ENCODE measurements around the gene PRDM11. TPM values are rescaled to one million over a fixed set of nuclear protein-coding genes. Genes with fewer than 3 reads are reported as not detected.

The PRDM11 gene
- total and polyA plus RNA-seq, 4 donors: 0.64 to 6.9 (median 2.8) TPM

DNA sequence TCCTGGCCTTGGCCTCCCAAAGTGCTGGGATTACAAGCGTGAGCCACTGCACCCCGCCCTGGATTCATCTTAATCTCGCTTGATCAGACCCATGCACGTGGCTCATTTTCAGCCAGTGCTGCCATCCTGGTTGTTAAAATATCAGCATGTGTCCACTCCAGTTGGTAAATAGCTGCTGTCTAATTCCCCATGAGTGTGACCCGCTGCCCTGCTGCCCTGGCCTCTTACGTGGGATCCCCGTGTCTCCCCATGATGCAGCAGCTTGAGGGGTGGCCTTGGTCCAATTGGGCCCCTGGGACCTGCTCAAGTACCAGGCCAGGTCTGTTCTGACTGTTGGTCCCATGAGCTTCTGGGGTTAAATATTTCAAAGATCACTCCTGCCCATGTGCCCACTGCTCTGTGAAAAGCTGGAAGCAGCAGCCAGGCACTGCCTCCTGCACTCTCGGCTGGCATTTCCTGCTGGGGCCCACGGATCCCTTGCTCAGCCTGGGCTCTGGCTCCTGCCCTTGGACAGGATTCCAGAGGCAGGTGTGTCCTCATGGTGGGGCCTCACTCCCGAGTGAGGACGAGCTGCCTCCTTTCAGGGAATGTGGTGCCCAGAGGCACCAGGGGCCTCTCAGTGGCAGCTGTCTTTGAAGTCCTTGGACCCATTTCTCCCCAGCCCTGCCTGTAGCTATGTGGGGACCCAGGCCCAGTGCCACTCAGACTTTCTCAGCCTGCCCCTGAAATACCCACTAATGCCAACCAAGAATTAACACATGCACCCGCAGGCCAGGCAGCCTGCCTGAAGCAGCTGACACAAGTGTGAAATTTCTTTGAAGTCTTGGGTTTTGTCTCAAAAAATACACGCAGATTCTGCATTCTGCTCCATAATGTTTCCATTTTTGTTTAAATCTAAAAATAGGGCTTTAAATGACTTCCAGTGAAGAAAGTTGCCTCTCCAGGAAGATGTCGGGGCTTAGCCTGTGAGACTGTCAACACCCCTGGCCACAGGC is 38.1 kb upstream of the PRDM11 start:
- H3K9me3 ChIP-seq (ENCODE audit: control insufficient read depth in 4 of 4, low read length in 3 of 4): no peaks in the 10 kb centered on the region
- 82% methylated on average over 14 of the region's 14 CpGs for WGBS
- no peak overlapping the region for H3K4me3 ChIP-seq (ENCODE audit: low read depth in 1 of 3, low read length in 3 of 3)
- TF ChIP-seq EGR1 (IDR thresholded peaks at IDR 0.05; ENCODE audit: low read depth in 2 of 2) (no peak), GABPA (IDR thresholded peaks at IDR 0.05 in 1 of 2, conservative IDR thresholded peaks at IDR 0.05 in 1 of 2) (no peak), CTCF (IDR thresholded peaks at IDR 0.05; ENCODE audit: low read depth, low read length, missing input control) (no peak), HNF4A (conservative IDR thresholded peaks at IDR 0.05) (no peak), TAF1 (conservative IDR thresholded peaks at IDR 0.05) (no peak), ATF3 (IDR thresholded peaks at IDR 0.05) (no peak), FOXA1 (IDR thresholded peaks at IDR 0.05) (no peak), HNF4G (IDR thresholded peaks at IDR 0.05) (no peak), YY1 (IDR thresholded peaks at IDR 0.05) (no peak)
- no peak overlapping the region for H3K9ac ChIP-seq (ENCODE audit: low read depth in 1 of 2, low read length in 2 of 2)
- H3K27me3 ChIP-seq (ENCODE audit: control insufficient read depth in 4 of 4, insufficient read depth in 4 of 4, low read length in 3 of 4): no peaks in the 10 kb centered on the region
- H3K36me3 ChIP-seq (ENCODE audit: control insufficient read depth in 4 of 4, insufficient read depth in 3 of 4, low read depth in 1 of 4, low read length in 3 of 4): no peaks in the 10 kb centered on the region
- no peaks in the 10 kb centered on the region for H3K4me1 ChIP-seq (ENCODE audit: control insufficient read depth in 4 of 4, insufficient read depth in 4 of 4, low read length in 3 of 4)
- H3K27ac ChIP-seq (ENCODE audit: low read depth in 1 of 2, low read length in 2 of 2): no peak overlapping the region
- no peak for DNase-seq (ENCODE audit: low spot score)

DNA sequence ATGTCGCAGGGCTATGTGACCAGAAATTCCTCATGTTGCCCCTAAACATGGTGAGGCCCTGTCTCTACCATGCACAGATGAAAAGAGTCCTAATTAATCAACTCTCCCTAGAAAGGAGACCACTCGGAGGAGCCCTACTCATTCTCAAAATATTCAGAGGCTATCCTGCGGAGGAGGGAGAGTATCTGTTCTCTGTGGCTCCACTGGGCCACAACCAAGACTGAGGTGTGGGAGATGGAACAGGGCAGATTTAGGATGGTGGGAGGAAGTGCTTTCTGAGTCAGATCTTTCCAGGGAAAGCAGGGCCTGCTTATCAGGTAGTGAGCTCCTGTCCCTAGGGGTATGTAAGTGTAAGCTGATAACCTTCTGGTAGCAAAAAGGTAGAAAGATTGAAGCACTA is 37.0 kb upstream of the PRDM11 start:
- Histone ChIP-seq H3K9me3 (ENCODE audit: control insufficient read depth in 4 of 4, low read length in 3 of 4) (no peaks in the 10 kb centered on the region), H3K9ac (ENCODE audit: low read depth in 1 of 2, low read length in 2 of 2) (no peak overlapping the region), H3K36me3 (ENCODE audit: control insufficient read depth in 4 of 4, insufficient read depth in 3 of 4, low read depth in 1 of 4, low read length in 3 of 4) (no peaks in the 10 kb centered on the region), H3K27ac (ENCODE audit: low read depth in 1 of 2, low read length in 2 of 2) (no peak overlapping the region), H3K4me1 (ENCODE audit: control insufficient read depth in 4 of 4, insufficient read depth in 4 of 4, low read length in 3 of 4) (no peaks in the 10 kb centered on the region), H3K4me3 (ENCODE audit: low read depth in 1 of 3, low read length in 3 of 3) (no peak overlapping the region), H3K27me3 (ENCODE audit: control insufficient read depth in 4 of 4, insufficient read depth in 4 of 4, low read length in 3 of 4) (no peaks in the 10 kb centered on the region)
- WGBS: 70% methylated on average over 3 of the region's 3 CpGs
- no peak for TF ChIP-seq HNF4G (IDR thresholded peaks at IDR 0.05)
- no peak for TF ChIP-seq GABPA (IDR thresholded peaks at IDR 0.05 in 1 of 2, conservative IDR thresholded peaks at IDR 0.05 in 1 of 2)
- DNase-seq (ENCODE audit: low spot score): no peak

- no peaks in the 10 kb centered on the region for H3K4me1 ChIP-seq (ENCODE audit: control insufficient read depth in 4 of 4, insufficient read depth in 4 of 4, low read length in 3 of 4)
- no peak overlapping the region for H3K9ac ChIP-seq (ENCODE audit: low read depth in 1 of 2, low read length in 2 of 2)
- WGBS: 6% methylated on average over 10 of the region's 10 CpGs
- H3K36me3 ChIP-seq (ENCODE audit: control insufficient read depth in 4 of 4, insufficient read depth in 3 of 4, low read depth in 1 of 4, low read length in 3 of 4): no peaks in the 10 kb centered on the region
- no peak overlapping the region for H3K27ac ChIP-seq (ENCODE audit: low read depth in 1 of 2, low read length in 2 of 2)
- no peaks in the 10 kb centered on the region for H3K9me3 ChIP-seq (ENCODE audit: control insufficient read depth in 4 of 4, low read length in 3 of 4)
- H3K27me3 ChIP-seq (ENCODE audit: control insufficient read depth in 4 of 4, insufficient read depth in 4 of 4, low read length in 3 of 4): no peaks in the 10 kb centered on the region
- DNase-seq (ENCODE audit: low spot score): no peak
- TF ChIP-seq CTCF (IDR thresholded peaks at IDR 0.05; ENCODE audit: low read depth, low read length, missing input control) (peak; percentile 81), SP1 (IDR thresholded peaks at IDR 0.05) (no peak), JUND (IDR thresholded peaks at IDR 0.05) (no peak), RAD21 (IDR thresholded peaks at IDR 0.05) (peak; percentile 93 to 95), ATF3 (IDR thresholded peaks at IDR 0.05) (no peak), YY1 (IDR thresholded peaks at IDR 0.05) (no peak)
- H3K4me3 ChIP-seq (ENCODE audit: low read depth in 1 of 3, low read length in 3 of 3): no peak overlapping the region
Observed at GRCh38 chr11:45110562-45110961, 35.9 kb upstream of the PRDM11 start.

Data from liver (tissue), 9 donors.